Epithelial cell of proximal tubule (primary cell): Measurements from ENCODE around the gene TMEM170A. TPM values are rescaled to one million over a fixed set of nuclear protein-coding genes. Genes with fewer than 3 reads are reported as not detected.

Experiments
- DNase-seq: peaks from one replicate; pipeline ENCODE4 v3.0.0-alpha.2; 2011; ENCODE audit warnings: low read depth
- H3K4me3 ChIP-seq: 2 replicates; pipeline ENCODE4 v1.5.1; 2011; ENCODE audit warnings: low read depth, mild to moderate bottlenecking, low read length
- CTCF ChIP-seq: conservative IDR thresholded peaks from 2 replicates; pipeline ENCODE4 v1.5.1; 2012; ENCODE audit warnings: low read depth, mild to moderate bottlenecking, low read length
- total RNA-seq: library from RNA; depleted of rRNA; stranded (reverse); fragments of >200 nt; gene quantifications from 2 replicates; pipeline ENCODE4 v1.2.3, GENCODE V29; 2015

Gene TMEM170A
- total RNA-seq, 1 donor from 2014 or later = 28.8 TPM

- TF ChIP-seq CTCF = no peak
- DNase-seq = no peak
- no peak overlapping the region for H3K4me3 ChIP-seq
Measured at GRCh38 chr16:75455677-75456076, 8.8 kb downstream of the TMEM170A start.

- no peak for TF ChIP-seq CTCF
- DNase-seq = no peak
Measured at GRCh38 chr16:75452464-75453190, 11.9 kb downstream of the TMEM170A start.

GRCh38 chr16:75446416-75446815 lies 18.1 kb downstream of the TMEM170A start:
- H3K4me3 ChIP-seq = no peak overlapping the region
- no peak for DNase-seq
- TF ChIP-seq CTCF = no peak

More at GRCh38 chr16:75452464-75453190, 11.9 kb downstream of the TMEM170A start:
- no peak overlapping the region for H3K4me3 ChIP-seq

- TF ChIP-seq CTCF = no peak
- no peak overlapping the region for H3K4me3 ChIP-seq
- DNase-seq = no peak
Measured at GRCh38 chr16:75445298-75445697, 19.2 kb downstream of the TMEM170A start.

- no peak for DNase-seq
- no peak for TF ChIP-seq CTCF
- no peak overlapping the region for H3K4me3 ChIP-seq
Measured at GRCh38 chr16:75443298-75443697, 21.2 kb downstream of the TMEM170A start.

- TF ChIP-seq CTCF = no peak
- peak overlapping the region; percentile 98 for H3K4me3 ChIP-seq
- DNase-seq = peak; percentile 86
Measured at GRCh38 chr16:75433732-75434413, 30.6 kb downstream of the TMEM170A start.
